ENCODE results near the gene FADS3.

FADS3 gene

GRCh38 chr11:61834278-61835048 lies 56.9 kb downstream of the FADS3 start:
- no peak for DNase-seq (ENCODE audit: low spot score)

GRCh38 chr11:61833926-61834277 lies 57.4 kb downstream of the FADS3 start:
- DNase-seq (ENCODE audit: low spot score), result no peak

GRCh38 chr11:61833471-61833870 lies 57.9 kb downstream of the FADS3 start:
- DNase-seq (ENCODE audit: low spot score), result no peak

- no peak for DNase-seq (ENCODE audit: low spot score)
Observed at GRCh38 chr11:61832754-61833153, 58.6 kb downstream of the FADS3 start.

GRCh38 chr11:61832207-61832606 lies 59.1 kb downstream of the FADS3 start:
- DNase-seq (ENCODE audit: low spot score), result no peak

GRCh38 chr11:61830237-61831105 lies 60.9 kb downstream of the FADS3 start:
- DNase-seq (ENCODE audit: low spot score), result no peak

GRCh38 chr11:61829806-61830205 lies 61.5 kb downstream of the FADS3 start:
- no peak for DNase-seq (ENCODE audit: low spot score)

GRCh38 chr11:61828629-61829407 lies 62.5 kb downstream of the FADS3 start:
- DNase-seq (ENCODE audit: low spot score), result no peak

- no peak for DNase-seq (ENCODE audit: low spot score)
Observed at GRCh38 chr11:61828379-61828628, 63.0 kb downstream of the FADS3 start.

GRCh38 chr11:61827571-61828378 lies 63.6 kb downstream of the FADS3 start, which contains the start of gene FADS2:
Gene FADS2, plus strand, starts transcription at chr11:61828300. Its CDS starts 91 bp downstream, at chr11:61828391.
- DNase-seq (ENCODE audit: low spot score), result peak; percentile 94

- DNase-seq (ENCODE audit: low spot score), result no peak
Observed at GRCh38 chr11:61826930-61827570, 64.3 kb downstream of the FADS3 start.
